Measurements from ENCODE around the gene C19orf85.
A peak's percentile ranks its signal among the peaks of the same experiment; 100 is the strongest.
"Not testable (repeated sequence)": the region's sequence is repeated elsewhere in the genome, so short reads cannot be mapped to it uniquely, and the experiment has no call there.

C19orf85 gene

DNA sequence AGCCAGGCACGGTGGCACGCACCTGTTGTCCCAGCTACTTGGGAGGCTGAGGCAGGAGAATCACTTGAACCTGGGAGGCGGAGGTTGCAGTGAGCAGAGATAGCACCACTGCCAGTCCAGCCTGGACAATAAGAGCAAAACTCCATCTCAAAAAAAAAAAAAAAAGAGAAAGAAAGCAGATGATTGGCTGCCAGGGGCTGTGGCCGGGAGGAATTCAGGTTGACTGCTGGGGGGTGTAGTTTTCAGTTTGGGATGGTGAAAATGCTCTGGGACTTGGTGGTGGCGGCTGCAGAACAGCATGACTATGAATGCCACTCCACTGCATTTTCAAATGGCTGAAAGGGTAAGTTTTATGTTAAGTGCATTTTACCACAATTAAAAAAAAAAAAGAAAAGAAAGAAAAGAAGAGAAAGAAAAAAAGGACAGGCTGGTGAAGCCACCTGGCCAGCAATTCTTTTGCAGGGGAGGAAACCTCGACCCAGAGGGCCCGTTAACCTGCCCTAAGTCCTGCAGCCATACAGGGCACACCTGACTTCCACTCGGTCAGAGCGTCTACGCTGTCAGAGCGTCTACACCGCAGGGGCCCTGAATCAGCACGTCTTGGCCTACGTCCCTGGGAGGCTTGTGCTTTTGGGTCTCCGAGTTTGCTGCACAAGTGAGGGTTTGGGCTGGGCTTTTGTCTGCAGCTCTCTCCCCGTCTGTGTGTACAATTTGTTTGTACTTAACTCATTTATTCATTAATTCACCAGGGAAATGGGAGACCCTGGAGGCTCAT, 6.7 kb downstream of the C19orf85 start:
- no peak for DNase-seq (ENCODE audit: low spot score)

DNA sequence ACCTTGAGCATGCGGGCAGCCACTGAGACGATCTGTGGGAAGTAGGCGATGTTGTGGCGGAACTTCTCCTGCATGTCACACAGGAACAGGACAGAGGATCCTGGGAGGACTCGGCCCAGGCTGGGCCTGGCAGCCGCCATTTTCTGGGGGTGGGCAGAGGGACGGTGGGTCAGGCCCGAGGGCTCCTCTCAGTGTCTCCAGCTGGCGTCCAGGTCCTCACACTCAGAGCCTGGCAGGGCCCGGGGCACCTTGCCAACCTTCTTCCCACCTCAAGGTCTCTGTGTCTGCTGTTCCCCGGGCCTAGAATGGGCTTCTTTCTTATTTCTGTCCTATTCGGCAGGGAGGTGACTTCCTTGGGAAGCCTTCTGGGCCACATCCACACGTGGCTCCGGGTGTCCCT, 8.2 kb downstream of the C19orf85 start:
- no peak for DNase-seq (ENCODE audit: low spot score)

DNA sequence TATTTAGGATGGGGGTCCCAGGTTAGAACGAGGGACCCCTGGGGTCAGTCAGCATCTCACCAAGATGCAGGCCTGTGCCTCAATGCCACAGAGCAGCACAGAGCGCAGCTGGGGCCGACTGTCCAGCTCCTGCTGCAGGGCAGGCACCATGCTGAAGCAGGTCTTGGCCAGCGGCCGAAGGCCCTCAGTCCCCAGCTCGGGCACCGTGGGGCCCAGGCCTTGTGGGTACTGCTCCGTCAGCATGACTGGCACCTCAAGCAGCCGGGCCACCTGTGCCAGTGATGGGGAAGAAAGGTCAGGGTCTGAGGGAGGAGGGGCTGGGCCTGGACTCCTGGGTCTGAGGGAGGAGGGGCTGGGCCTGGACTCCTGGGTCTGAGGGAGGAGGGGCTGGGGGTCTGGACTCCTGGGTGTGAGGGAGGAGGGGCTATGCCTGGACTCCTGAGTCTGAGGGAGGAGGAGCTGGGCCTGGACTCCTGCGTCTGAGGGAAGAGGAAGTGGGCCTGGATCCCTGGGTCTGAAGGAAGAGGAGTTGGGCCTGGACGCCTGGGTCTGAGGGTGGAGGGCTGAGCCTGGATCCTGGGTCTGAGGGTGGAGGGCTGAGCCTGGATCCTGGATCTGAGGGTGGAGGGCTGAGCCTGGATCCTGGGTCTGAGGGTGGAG, 8.8 kb downstream of the C19orf85 start:
- DNase-seq (ENCODE audit: low spot score), result no peak

GRCh38 chr19:55454787-55455243, 9.7 kb downstream of the C19orf85 start:
- DNase-seq (ENCODE audit: low spot score), result peak; percentile 34

DNA sequence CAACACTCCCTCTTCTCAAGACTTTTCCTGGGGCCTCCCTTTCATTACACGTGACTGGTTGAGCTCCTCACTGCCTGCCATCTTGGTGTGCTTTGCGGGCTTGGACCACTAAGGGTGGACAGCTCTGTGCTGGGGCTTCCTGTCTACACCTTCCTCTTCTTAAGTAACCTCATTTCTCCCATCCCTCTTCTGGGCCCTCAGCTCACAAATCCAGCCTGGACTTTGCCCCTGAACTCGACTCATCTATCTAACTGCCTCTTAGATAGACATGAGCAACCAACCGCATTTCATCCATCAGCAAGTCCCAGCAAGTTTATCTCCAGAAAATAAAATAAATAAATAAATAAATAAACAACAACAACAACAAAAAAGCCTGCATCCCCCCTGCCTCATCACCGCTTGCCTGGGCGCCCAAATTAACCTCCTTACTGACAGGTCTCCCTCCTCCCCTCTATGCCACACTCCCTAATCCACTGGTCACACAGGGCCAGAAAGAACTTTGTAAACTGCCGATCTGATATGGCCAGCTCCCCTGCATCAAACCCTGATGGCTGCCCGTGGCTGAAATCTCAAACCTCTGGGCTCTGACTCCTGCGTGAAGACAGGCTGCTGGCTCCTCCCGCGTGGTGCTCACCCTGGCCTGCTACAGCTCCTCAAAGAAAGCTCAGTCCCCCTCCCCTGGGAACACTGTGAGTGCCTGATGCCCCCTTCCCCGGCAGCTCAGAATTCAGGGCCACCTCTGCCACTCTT, 10.9 kb downstream of the C19orf85 start:
- DNase-seq (ENCODE audit: low spot score), result no peak

DNA sequence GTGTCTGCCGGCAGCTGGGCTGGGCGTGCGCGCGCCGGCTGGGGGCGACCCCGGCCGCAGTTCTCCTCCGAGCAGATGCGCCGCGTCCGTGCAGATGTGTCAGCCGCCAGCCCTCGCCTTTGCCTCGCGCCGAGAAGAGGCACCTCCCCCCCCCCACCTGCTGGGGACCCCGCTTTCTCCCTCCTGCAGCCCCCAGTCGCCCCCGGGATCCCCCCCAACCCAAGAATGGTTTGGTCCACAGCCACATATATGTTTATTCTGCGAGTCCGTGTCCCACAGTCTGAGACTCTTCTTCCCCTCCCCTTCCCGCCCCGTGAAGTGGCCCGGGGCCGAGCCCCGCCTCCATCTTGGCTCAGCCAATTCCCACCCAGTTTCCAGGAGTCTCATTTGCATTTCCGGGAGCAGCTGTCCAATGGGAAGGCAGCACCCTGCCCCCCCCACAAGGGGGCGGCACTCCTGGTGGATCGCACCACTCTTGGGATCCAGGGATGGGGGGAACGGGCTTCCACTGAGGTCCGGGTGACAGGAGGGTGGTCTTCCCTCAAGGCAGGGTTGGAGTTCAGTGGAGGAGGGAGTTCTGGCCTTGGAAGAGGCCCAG, 11.7 kb downstream of the C19orf85 start:
- peak; percentile 47 for DNase-seq (ENCODE audit: low spot score)

DNA sequence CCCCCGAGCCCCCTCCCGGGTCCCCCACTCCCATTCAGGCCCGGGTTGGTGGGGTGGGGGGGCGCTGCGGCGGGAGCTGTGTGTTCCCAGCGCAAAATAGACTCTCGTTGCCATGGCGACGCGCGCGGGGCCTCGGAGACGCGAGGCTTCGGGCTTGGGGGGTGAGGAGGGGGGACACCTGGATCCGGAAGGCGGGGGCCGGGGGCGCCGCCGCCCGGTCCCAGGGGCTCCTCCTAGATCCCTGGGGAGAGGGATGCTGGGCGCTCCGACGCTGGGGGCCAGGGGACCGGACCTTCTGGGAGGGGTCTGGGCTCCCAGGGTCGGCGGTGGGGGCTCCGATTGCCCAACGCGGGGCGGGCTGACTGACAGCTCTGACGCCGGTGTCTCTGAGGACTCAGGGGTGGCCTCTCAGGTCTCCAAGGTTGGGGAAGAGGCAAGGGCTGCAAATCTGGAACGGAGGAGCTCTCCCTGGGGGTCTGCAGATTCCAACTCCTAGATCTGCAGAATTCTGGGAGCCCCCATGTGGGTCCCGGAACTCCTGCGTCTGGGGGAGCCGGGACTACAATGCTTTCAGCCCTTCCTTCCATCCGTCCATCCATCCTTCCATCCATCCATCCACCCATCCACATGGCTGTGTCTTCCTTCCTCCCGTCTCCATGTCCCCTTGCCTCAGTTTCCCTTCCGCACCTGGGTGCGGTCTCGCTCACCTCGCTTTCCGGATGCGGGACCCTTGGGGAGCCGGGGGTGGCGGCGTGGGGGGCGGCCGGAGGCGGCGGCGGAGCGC, 12.4 kb downstream of the C19orf85 start:
- DNase-seq (ENCODE audit: low spot score), result no peak

DNA sequence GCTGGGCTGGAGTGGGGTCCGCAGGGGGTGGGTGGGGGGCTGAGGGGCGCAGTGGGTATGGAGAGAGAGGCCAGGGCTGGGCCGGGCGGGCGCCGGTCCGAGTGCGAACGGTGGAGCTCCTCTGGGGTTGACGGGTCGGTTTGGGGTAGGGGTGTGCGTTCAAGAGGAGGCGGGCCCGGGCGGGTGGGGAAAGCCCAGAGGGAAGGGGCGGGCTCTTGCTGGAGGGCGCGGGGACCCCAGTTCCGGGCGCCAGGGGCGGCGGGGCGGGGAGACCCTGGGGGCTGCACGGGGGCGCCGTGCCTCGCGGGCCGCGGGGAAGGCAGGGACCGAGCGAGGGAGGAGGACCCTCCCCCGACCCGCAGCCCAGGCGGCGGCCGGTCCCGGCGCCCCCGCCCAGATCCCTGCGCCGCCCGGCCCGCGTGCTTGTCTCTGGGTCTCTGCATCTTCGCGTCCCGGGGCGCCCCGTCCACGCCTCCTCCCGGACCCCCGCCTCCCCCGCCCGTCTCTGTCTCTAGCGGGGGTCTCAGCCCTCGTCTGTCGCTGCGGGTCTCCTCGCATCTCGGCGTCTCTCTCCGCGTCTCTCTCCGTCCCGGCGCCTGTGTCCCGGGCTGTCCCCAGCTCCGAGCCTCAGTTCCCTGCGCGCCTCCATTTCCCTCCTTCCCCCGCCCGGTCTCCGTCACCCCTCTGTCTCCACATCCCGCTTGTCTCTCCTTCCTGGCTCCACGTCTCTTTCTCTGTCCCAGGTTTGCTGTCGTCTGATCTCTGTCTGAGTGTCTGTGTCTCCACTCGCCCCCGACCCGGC, 13.2 kb downstream of the C19orf85 start:
- DNase-seq (ENCODE audit: low spot score), result no peak

GRCh38 chr19:55449469-55449868, 15.1 kb downstream of the C19orf85 start:
- no peak for DNase-seq (ENCODE audit: low spot score)

GRCh38 chr19:55448175-55448490, 16.4 kb downstream of the C19orf85 start:
- not testable (repeated sequence) for DNase-seq (ENCODE audit: low spot score)

DNA sequence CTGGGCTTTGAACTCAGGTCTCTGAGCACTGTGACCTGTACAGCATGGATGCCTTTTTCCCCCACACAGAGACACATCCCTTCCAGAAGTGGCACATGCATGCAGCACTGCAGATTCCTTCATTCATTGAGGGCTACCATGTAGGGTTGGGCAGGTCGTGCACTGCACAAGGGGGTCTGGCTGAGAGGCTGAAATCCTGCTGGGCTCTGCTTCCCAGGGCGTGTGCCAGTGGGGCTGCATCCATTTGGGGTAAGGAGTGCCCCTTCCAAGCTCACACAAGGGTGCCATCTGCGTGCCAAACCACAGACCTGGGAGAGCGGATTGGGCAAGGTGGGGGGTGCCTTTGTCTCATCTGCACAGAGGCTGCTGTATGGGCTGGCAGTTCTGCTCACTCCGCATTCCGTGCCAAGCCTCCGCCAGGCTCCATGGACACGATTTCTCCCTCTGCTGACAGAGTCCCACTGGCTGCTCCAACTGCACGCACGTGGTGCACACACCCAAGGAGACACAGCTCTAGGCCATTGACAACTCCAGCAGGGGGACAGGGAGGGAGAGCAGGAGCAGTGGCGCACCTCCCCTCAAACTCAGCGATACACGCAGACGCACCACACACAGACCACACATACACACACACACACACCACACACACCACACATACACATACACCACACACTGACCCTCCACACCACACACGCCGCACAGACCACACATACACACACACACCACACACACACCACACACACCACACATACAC, 17.0 kb downstream of the C19orf85 start:
- DNase-seq (ENCODE audit: low spot score), result no peak

DNA sequence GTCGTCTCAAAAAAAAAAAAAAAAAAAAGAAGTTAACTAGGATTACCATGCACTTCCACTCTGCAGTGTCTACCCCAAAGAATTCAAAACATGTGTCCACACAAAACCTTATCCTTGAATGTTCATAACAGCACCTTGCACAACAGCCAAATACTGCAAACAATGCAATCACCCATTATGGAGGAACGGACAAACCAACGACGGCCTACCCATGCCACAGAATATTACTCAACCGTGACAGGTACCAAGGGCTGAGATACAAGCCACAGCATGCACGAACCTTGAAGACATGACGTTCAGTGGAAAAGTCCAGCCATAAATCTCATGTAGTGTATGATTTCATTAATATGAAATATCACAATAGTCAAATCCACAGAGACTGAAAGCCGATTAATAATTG, 18.5 kb downstream of the C19orf85 start:
- DNase-seq (ENCODE audit: low spot score), result no peak

DNA sequence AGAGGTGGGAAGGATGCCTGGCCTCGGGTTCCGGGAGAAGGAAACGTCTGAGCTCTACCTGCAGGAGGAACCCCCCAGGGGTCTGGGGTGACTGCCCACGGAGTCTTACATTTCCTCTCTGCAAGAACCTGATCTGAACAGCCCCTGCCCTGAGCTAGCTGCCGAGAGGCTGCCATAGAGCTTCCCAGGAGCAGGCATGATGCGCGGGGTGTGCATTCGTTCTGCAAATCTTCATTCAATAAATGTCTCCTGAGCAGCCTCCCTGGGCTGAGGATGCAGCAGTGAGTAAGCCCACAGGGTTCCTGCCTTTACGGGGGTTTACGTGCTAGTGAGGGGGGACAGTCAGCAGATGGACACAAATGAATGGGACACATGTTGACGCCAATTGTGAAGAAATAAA, 19.9 kb downstream of the C19orf85 start:
- DNase-seq (ENCODE audit: low spot score), result no peak

- no peak for DNase-seq (ENCODE audit: low spot score)
Observed at GRCh38 chr19:55443824-55444480, 20.6 kb downstream of the C19orf85 start.

DNA sequence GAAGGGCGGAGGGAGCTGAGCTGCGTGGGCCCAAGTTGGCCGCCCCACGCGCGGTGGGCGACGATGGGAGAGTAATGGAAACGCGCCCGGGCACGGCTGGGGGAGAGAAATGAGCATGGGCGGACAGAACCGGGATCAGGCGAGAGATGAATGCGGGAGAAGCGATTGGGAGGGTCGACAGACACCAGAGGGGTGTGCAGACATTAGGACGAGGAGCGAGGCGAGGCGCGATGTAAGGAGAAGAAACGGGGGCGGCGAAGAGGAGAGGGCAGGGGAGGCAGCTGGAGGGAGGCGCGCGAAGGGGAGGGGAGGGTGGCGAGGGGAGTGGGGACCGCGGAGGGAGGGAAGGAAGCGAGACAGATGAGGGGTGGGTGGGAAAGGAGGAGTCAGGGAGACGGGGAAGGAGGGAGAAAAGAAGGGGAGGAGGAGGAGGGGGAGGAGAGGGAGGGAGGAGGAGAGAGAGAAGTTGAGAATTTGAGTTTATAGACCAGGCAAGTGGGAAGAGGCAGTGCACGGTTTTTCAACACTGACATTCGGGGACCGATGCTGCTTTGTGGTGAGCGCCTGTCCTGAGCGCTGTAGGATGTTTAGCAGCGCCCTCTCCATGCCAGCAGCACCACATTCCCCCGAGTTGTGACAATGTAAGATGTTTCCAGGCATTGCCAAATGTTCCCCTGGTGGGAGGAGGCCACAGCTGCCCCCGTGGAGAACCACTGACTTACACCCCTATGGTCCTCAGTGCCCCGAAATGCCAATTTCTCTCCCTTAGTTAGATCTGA, 21.3 kb downstream of the C19orf85 start, which contains the start of gene SHISA7:
TSS of gene SHISA7 (minus strand) at position 256 of the 779 bp plus-strand sequence. CDS start 437 bp downstream, outside the sequence.
- no peak for DNase-seq (ENCODE audit: low spot score)

GRCh38 chr19:55442372-55442961, 22.1 kb downstream of the C19orf85 start:
- no peak for DNase-seq (ENCODE audit: low spot score)

- DNase-seq (ENCODE audit: low spot score), result no peak
Observed at GRCh38 chr19:55441692-55442321, 22.7 kb downstream of the C19orf85 start.

GRCh38 chr19:55441319-55441691, 23.2 kb downstream of the C19orf85 start:
- DNase-seq (ENCODE audit: low spot score), result no peak

All from activated CD4-positive, alpha-beta T cell treated with anti-CD3 and anti-CD28 coated beads, Interleukin-2, Interleukin-4, amounts not matched to agents 100 ng/mL and 50 ng/mL, durations not matched to agents 16 hours and 8 hours (primary cell).